Stimulated activated naive CD8-positive, alpha-beta T cell treated with anti-CD3 and anti-CD28 coated beads, Interleukin-15, Interleukin-2, amounts not matched to agents 100 U/mL and 50 U/mL, for 24 hours (primary cell): ENCODE results near the gene DYSF.
"Not testable (repeated sequence)": the region's sequence is repeated elsewhere in the genome, so short reads cannot be mapped to it uniquely, and the experiment has no call there.

Experiments
- ATAC-seq: fragments of 150-1000 bp; cut with Tn5 transposase; one replicate; pipeline ENCODE4 v1.10.0; 2021
- DNase-seq: peaks from one replicate; pipeline ENCODE4 v3.0.0; 2021

DYSF gene

DNA sequence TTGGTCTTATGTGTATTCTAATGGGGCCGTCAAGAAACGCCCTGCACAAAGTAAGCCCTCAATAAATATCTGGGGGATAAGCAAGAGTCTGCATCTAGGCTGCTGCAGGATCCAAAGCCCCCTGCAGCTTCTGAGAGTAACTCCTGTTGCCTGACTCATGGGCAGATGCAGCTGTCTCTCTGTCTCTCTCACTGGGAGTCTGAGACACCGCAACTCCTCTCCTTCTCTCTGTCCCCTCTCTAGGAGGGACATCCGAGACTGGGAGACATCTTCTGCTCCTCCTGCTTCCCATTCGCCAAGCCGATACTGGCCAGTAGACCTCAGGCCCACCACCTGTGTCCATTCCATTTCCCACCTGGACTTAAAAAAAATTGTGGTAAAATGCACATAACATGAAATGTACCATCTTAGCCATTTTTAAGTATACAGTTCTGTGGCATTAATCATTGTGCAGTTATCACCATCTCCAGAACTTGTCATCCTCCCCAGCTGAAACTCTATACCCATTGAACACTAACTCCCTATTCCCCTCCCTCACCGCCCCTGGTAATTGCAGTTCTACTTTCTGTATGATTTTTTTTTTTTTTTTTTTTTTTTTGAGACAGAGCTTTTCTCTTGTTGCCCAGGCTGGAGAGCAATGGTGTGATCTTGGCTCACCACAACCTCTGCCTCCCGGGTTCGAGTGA lies 20.1 kb downstream of the DYSF start:
- DNase-seq (no peak), ATAC-seq (no peak)

DNA sequence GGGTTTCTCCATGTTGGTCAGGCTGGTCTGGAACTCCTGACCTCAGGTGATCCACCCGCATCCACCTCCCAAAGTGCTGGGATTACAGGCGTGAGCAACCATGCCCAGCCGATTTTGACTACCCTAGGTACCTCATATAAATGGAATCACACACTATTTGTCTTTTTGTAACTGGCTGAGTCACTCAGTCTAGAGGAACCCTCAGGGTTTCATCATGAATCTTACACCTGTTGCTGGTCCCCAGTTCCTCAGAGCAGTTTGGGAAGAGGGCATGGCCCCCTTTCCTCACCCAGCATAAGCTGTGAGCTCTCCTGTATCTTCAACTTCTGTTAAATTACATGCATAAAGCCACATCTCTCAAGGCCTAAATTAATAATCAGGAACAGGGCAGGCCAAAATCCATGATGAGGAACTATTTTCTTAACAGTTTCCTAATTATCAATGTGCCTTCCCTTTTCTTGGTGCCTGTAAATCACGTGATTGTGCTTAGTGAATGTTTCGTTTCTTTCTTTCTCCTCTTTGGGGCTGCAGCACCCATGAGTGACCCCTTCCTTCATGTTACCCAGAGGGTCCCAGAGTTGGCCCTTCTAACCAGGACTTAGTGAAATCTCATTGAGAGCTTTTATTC lies 20.9 kb downstream of the DYSF start:
- ATAC-seq (no peak), DNase-seq (no peak)

DNA sequence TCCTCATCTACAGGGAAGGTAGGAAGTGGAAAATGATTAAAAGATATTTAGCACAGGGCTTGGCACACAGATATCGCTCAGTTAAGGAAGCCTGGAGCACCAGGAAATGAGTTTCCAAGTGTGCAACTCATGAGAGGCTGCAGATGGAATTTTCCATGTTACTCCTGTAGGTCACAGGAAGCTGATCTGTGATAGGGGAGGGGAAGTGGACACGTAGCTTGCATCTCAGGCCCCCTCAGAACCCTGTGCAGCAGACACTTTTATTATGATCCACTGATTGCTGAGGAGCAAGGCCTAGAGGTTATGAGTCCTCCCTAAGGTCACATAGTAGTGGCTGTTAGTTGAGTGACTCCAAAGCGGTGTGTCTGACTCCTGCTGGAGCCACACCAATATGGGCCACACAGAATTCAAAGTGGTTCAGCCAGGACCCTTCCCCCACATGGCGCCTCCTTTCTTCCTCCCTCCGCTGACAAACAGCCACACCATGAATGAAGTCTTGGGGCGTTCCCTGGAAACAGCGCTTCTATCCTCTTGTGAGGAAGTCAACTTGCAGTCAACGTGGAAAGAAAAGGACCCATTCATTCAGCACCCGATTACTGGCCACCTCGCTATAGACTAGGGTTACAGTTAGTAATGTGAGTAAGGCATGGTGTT lies 21.5 kb downstream of the DYSF start:
- DNase-seq (no peak), ATAC-seq (no peak)

DNA sequence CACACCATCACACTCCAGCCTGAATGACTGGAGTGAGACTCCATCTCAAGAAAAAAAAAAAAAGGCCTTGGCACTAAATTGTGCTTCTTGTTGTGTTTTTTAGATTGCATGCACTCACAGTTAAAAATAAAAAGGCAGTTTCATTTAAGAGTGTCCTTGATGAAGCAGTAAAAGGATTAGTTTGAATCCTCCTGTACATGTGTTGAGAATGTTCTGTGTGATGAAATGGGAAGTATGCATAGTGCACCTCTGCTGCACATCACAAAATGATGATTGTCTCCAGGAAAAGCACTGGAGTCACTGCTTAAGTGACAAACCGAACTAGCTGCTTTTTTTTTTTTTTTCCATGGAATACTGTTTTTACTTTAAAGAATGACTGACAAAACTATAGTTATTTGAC lies 23.1 kb downstream of the DYSF start:
- ATAC-seq (no peak), DNase-seq (no peak)

DNA sequence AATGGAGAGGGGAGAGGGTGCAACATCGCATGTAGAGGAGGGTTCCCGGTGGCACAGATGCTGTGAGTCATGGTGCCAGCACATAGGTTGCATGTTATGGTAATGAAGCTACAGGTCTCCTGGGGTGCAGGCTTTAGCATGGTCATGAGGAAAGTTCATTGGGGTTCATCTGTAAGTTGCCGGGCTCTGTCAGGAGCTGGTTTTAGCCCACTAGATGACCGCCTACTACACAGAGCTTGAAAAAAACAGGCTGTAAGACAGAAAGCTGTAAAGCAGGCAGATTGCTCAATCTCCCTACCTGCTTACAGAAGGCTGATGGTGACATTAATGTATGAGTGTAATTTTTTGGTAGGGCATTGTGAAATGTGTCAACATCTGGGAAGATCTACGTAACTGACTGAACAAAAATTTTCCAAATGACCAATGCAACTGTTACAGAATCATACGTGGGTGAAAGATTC lies 23.9 kb downstream of the DYSF start:
- ATAC-seq, result no peak
- DNase-seq, result no peak

DNA sequence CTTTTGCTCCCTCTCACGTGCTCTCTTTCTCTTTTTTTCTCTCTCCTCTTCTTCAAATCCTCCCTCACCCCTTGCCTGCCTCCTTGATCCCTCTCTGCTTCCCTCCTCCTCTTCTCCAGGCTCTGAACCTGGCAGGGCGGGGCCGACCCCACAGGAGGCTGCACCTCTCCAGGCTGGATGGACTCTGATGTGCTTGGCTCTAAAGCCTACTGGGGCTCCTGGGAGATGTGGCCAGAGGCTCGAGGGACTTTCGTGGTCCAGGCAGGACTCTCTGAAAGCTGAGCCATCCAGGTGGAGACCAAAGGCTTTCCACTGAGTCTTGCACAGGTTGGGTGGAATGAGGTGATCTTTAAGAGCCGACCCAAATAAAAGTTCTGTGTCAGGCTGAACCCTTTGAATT lies 25.4 kb downstream of the DYSF start:
- ATAC-seq, result no peak
- no peak for DNase-seq

DNA sequence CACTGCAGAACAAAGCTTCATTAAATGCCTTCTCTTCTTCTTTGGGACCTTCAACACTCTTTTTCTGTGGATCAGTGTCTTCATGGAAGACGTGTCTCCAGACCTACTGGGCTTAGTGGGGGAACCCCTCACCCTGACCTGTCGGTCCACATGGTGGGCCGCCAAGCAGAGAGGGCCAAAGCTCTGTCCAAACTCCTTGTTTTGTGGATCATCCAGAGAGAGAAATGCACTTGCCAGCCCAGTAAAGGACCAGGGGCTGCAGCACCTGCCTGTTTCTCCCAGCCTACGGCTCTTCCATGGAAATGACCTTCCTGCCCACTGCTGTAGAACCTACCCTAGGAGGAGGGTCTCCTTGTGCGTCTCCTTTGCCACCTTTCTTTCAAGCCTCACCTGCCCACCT lies 25.9 kb downstream of the DYSF start:
- DNase-seq (no peak), ATAC-seq (no peak)

DNA sequence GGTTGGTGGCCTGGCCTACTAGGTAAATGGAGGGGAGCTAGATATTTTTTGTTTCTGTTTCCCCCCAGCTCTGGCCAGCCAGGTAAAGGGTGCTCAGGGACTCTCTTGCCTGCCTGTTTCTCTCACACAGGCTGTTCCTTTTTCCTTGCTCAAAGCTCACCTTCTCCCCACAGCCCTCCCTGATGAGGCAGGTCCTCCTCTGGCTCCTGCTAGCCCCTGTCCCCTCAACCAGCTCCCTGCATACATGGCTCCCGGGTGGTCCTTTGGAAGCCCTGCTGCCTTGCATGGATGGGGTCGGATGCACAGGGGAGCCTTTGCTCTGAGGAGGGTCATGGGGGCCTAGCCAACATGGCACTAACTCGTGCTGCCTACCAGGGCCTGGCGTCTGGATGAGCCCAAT lies 27.8 kb downstream of the DYSF start:
- DNase-seq (no peak), ATAC-seq (no peak)

DNA sequence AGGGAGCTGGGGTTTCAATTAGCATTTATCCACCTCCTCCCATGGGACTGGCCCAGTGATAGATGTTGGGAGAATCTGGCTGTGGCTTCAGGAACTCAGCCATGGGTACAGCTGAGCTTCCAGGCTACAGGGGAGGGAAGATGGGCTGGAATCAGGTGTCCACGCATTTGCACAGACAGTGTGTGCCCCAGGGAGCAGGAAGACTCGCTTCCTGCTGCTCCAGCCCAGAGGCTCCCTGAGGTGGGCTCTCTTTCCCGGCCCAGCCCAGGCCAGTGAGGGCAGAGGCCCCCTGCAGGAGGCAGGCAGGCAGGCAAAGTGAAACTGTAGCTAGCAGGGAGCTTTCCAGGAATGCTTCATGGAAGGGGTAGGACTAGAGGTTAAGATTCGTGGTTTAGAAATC lies 28.7 kb downstream of the DYSF start:
- ATAC-seq (no peak), DNase-seq (no peak)

DNA sequence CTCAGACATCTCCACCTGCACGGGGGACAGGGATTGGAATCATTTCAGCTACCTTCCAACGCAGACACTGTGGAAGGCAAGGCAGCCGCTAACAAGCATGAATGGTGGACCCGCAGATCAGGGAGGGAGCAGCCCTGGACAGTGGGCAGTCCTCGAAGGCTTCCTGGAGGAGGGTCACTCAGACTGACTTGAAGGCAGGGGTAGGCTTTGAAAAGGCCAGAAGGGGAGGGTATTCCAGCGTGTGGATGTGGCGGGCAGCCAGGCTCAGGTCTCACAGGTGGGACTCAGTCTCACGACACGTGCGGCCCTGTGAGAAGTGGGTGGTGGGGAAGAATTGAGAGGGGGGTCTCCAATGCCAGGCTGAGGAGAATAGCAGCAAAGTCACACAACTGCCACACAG lies 29.9 kb downstream of the DYSF start:
- DNase-seq (no peak), ATAC-seq (no peak)

DNA sequence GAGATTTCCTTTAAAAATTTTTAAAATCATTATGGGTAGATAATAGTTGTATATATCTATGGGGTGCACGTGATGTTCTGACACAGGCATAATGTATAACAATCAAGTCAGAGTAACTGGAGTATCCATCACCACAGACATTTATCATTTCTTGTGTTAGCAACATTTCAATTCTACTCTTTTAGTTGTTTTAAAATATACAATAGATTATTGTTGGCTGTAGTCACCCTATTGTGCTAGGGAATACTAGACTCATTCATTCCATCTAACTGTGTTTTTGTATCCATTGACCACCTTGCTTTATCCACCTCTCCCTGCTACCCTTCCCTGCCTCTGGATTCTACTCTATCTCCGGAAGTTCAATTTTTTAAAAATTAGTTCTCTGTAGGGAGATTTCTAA lies 31.0 kb downstream of the DYSF start:
- ATAC-seq (no peak), DNase-seq (no peak)

DNA sequence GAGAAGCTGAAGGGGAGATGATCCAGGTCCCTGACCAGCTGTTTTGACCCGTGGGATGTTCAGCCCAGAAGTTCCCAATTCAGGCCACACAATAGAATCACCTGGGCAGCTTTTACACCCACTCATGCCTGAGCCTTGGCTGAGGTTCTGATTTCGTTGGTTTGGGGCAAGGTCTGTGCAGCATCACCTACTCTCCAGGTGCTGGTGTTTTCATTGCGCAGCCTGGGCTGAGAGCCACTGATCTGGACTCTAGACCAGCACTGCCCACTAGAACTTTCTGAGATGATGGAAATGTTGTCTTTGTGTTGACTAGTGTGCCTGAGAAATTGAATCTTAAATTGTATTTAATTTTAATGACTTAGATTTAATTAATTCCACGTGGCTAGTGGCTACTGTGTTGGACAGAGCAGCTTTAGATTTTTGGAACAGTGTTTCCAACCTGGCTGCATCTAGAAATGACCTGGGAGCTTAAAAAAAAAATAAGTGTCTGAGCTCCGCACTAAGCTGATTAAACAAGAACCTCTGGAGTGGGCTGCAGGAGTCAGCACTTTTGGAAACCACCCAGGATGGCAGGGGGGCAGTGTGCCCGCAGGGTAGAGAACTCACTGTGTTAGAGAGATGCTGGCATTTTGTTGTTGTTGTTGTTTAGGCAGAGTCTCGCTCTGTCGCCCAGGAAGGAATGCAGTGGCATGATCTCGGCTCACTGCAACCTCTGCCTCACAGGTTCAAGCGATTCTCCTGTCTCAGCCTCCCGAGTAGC lies 33.7 kb downstream of the DYSF start:
- ATAC-seq (no peak), DNase-seq (no peak)

DNA sequence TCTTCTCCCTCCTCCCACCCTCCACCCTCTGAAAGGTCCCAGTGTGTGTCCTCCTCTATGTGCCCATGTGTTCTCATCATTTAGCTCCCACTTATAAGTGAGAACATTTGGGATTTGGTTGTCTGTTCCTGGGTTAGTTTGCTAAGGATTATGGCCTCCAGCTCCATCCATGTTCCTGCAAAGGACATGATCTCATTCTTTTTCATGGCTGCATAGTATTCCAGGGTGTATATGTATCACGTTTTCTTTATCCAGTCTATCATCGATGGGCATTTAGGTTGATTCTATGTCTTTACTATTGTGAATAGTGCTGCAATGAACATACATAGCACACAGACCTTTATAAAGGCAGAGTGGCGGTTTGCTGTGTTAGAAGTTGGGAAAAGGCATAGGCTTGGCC lies 38.2 kb downstream of the DYSF start:
- DNase-seq, ATAC-seq: not testable (repeated sequence)

DNA sequence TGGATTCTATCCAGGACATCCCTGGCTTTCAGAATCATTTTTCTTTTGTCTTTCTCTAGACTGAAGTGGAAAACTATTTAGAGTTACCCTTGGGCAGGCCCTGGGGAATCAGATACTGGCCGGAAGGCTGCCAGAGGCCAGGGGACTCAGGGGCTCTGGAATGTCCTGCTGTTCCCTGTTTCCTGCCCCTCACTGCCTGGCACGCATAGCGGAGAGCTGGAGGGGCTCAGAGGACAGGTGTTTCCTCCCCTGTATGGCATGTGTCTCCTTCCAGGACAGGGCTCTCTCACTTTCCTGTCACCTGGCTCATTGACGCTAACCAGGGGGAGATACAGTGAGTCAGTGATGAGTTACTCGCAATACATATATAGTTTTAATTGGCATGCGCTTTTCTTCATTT lies 38.8 kb downstream of the DYSF start:
- no peak for ATAC-seq
- no peak for DNase-seq

DNA sequence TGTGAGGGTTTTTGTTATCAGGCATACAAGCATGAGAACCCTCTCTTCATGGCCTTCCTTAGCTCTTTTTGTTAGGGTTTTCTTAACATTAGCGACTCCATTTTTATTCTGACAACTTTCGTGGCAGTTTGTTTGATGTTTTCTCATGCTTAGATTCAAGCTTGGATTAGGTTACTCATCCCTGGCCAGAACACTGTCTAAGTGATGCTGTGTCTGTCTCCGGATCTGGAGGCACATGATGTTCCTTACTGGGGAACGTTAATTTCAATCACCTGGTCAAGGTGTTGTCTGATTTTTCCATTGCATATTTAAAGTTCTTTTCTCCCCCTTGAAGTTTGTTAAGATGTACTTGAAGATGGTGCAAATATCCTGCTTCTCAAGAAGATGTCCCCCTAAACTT lies 40.7 kb downstream of the DYSF start:
- ATAC-seq (no peak), DNase-seq (no peak)

DNA sequence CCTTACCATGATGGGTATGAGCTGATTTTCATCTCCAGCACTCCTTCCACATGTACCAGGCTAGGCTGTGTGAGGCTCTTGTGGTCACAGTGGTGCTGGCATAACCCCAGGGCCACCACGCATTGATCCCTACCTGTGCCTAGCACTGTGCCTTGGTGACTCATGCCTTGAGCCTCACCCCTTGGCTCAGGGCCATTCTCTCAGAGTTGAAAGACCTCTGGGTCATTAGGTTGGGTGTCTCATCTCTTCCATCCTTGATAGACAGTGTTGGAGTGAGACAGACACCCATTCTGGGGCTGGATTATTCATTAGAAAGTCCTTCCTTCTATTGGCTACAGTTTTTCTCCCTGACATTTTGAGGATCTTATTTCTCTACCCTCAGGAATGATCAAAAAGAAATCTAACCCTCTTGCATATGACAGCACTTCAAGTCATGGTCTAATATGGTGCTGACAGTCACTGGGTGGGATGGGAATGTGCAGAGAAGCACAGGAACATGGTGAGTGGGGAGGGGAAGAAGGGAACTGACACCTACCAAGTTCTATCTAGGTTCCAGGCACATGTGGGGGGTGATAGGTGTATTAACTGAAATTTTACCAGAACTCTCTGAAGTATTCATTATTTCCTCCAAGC lies 41.3 kb downstream of the DYSF start:
- DNase-seq (no peak), ATAC-seq (no peak)

DNA sequence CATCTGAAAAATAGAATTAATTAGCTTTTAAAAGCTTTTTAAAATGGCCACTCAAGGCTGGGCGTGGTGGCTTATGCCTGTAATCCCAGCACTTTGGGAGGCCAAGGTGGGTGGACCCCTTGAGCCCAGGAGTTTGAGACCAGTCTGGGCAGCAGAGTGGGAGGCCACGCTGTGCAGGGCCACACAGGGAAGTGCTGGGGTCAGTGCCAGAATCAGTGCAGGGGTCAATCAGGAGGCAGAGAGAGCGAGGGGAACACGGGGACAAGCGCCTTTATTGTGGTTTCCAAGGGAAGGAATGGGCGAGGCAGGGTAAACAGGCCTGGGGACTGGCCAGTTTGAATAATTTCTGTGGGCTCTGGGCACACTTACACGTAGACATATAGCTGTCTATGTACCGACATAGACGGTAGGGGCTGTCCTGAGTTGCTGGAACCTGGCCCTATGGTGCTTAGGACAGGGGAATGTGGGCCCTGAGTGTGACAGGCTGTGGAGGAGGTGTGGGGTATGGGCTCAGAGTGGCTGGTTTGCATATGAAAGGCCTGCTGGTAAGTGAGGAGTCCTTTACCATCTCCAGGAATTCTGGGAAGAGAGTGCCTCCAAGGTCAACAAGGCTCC lies 42.9 kb downstream of the DYSF start:
- ATAC-seq (no peak), DNase-seq (no peak)

DNA sequence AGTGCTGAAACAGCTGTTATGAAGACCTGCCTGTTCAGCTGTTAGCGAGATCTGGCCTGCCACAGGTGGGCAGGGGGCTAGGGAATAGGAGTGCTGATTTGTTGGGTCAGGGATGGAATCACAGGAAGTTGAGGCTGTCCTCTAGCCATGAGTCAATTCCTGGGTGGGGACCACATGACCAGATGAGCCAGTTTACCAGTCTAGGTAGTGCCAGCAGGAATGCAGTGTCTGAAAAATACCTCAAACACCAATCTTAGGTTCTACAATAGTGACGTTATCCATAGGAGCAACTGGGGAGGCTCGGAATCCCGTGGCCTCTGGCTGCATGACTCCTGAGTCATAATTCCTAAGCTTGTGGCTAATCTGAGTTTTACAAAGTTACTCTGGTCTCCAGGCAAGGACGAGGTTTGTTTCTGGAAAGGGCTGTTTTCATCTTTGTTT lies 44.9 kb downstream of the DYSF start:
- no peak for DNase-seq
- no peak for ATAC-seq

DNA sequence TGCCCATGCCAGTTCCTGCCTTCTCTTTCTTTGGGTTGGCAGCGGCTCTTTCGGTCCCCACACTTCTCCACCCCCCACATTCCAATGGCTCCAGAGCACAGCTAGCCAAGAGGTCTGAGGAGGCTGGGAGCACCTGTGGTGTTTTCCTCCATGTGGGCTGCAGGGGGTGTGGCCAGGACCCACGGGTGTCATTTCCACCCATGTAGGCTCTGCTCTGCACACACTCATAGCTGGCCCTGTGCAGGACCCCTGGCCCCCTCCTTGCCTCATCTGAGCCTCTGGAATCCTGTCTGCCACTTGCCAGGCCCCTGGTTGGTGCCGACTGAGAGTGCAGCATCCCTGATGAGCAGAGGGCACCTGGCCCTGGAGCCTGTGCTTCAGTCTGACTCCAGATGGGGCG lies 46.3 kb downstream of the DYSF start:
- ATAC-seq, result no peak
- no peak for DNase-seq

DNA sequence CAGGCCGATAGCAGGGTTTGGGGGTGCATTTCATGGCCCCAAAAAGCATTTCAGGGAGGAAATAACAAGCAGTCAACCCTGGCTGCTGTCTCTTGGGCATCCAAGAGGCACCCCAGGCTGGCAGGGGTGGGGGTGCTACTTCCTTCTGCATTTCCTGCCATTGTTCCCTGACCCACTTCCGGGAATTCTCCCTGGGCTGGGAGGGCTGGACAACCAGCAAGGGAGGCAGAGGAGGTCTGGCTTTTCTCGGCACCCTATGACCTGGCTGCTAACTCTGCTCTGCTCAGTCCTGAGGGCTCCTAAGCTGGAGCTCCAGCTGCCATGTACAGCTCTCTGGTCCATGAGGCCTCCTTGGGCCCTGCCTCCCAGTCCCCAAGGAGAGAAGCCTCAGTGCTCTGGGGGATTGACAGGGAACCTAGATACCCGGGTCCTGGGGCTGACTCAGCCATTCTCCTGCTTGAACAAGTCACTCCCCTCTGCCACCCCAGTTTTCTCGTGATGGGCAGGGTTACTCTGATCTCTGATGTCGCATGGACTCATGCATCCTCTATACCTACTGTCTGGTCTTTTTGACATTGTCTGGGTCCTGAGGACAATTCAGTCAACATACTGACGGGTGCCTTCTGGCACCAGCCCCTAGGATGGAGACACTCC lies 47.2 kb downstream of the DYSF start:
- ATAC-seq (no peak), DNase-seq (no peak)

DNA sequence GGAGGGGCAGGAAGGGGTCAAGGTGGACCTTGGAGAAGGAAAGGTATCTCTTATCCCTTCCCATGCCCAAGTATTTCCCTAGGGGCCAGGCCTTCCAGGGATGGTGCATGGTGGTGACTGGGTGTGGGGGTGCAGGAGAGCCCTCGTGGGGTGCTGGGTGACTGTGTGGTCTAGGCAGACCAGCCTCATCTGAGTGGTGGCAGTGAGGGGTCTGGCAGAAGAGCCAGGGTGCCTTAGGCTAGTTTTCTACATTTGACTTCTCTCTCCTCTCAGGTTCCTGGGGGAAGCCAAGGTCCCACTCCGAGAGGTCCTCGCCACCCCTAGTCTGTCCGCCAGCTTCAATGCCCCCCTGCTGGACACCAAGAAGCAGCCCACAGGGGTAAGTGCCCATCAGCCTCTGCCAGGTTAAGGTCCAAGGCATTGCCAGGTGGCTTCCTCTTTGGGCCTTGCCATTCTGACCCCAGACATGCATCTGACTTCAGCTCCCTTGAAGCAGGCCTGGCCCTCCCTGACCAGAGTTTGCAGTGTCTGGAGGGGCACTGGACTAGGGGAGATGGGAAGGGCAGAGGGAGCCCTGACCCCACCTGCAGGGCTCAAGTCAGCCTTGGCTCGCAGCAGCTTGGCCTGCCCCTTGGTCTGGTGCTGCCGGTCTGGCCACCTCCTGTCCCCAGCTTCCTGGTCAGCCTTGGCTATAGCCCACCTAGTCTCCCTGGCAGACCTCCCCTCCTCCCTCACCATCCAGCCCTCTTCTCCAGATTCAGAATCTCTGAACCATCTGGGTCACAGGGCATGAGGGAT lies 49.8 kb downstream of the DYSF start:
- DNase-seq (no peak), ATAC-seq (no peak)
